Activated CD8-positive, alpha-beta T cell treated with anti-CD3 and anti-CD28 coated beads for 36 hours (primary cell): ENCODE data around the gene TTN. TPM values are rescaled to one million over a fixed set of nuclear protein-coding genes. Genes with fewer than 3 reads are reported as not detected.

ENCODE experiments used
- ATAC-seq: fragments of 200-7000 bp; cut with Tn5 transposase; one replicate; pipeline ENCODE4 v1.10.0; 2021; ENCODE audit warnings: mild to moderate bottlenecking, moderate library complexity
- CTCF ChIA-PET: fragments of 350-600 bp; sonication (Branson Sonifier 250); formaldehyde crosslinking; loops from one replicate; lab custom pipeline; 2021; ENCODE audit warnings: antibody characterized with exemption; lab: Charles Lee
- POLR2A ChIA-PET: fragments of 350-600 bp; sonication (Branson Sonifier 250); formaldehyde crosslinking; loops from one replicate; lab custom pipeline; 2021; ENCODE audit warnings: antibody characterized with exemption; lab: Charles Lee
- DNase-seq: peaks from one replicate; pipeline ENCODE4 v3.0.0-alpha.2; 2020
- H3K27ac Mint-ChIP-seq: one replicate; pipeline ENCODE4 v1.8.0; 2021; ENCODE audit warnings: mild to moderate bottlenecking, mixed read lengths
- H3K27me3 Mint-ChIP-seq: one replicate; pipeline ENCODE4 v1.8.0; 2021; ENCODE audit warnings: mixed read lengths
- H3K36me3 Mint-ChIP-seq: one replicate; pipeline ENCODE4 v1.8.0; 2021; ENCODE audit warnings: low read depth, mixed read lengths
- H3K4me1 Mint-ChIP-seq: one replicate; pipeline ENCODE4 v1.8.0; 2021; ENCODE audit warnings: low read depth, mixed read lengths
- H3K4me3 Mint-ChIP-seq: one replicate; pipeline ENCODE4 v1.8.0; 2021; ENCODE audit warnings: mild to moderate bottlenecking, moderate library complexity, mixed read lengths
- H3K9me3 Mint-ChIP-seq: one replicate; pipeline ENCODE4 v1.8.0; 2021; ENCODE audit warnings: mixed read lengths
- intact Hi-C: fragments of 100-400 bp; cut with micrococcal nuclease; formaldehyde crosslinking; loops from one replicate; pipeline ENCODE4 v1.10.0; 2022
- total RNA-seq, 2 experiments: library from RNA; stranded (reverse); gene quantifications; one replicate each; pipeline ENCODE4 v1.2.3, GENCODE V29; 2021
- TF ChIP-seq, protein P1 (sequence below): fragments of 200-600 bp; IDR thresholded peaks from one replicate; pipeline ENCODE4 v1.8.0; 2022; ENCODE audit warnings: antibody characterized with exemption, mild to moderate bottlenecking

TTN gene
- total RNA-seq, 2 experiments from 2014 or later: 2.8 to 4.3 TPM

DNA sequence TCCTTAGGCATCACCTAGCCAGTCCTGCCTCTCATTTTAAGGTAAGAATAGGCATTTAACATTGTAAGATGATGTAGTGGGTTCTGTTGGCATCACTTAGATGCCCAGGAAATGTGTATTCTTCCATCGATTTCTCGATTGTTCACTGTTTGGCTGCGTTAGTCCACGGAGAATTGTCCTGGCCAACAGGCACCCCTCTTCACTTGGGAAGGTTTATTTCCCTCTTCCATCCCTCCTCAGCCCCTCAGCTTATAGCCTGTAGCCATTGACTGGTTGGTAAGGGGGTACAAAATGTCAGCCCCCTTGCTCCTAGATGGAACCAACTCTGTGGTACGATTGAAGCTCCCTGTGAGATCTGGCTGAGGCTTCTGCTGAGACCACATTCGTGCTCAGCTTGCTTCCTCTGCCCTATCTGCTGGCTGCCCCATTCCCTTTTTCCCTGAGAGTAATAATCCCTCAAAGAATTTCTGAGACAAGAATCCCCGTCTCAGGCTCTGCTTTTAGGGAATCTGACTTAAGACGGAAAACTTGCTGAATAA lies 283.6 kb downstream of the TTN start:
- ATAC-seq: no peak
- CTCF ChIA-PET: interaction anchor here (0.6 to 1.9 kb wide), 9 partner anchors 10 to 132 kb away, joined by 3 to 6 read pairs (median 3); partner anchors contain the start of genes PJVK and PRKRA
- no peak for DNase-seq
- H3K4me1 Mint-ChIP-seq: peaks cover 42% of the 10 kb centered on the region
- peaks cover 37% of the 10 kb centered on the region for H3K36me3 Mint-ChIP-seq
- intact Hi-C loops: loop anchor here (2.0 kb wide), 1 partner anchor 43 kb away; the partner anchor contains the start of gene PLEKHA3
- H3K27me3 Mint-ChIP-seq: no peaks in the 10 kb centered on the region
- peak overlapping the region; percentile 90 for H3K4me3 Mint-ChIP-seq
- TF ChIP-seq, protein P1, sequence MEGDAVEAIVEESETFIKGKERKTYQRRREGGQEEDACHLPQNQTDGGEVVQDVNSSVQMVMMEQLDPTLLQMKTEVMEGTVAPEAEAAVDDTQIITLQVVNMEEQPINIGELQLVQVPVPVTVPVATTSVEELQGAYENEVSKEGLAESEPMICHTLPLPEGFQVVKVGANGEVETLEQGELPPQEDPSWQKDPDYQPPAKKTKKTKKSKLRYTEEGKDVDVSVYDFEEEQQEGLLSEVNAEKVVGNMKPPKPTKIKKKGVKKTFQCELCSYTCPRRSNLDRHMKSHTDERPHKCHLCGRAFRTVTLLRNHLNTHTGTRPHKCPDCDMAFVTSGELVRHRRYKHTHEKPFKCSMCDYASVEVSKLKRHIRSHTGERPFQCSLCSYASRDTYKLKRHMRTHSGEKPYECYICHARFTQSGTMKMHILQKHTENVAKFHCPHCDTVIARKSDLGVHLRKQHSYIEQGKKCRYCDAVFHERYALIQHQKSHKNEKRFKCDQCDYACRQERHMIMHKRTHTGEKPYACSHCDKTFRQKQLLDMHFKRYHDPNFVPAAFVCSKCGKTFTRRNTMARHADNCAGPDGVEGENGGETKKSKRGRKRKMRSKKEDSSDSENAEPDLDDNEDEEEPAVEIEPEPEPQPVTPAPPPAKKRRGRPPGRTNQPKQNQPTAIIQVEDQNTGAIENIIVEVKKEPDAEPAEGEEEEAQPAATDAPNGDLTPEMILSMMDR: no peak
- POLR2A ChIA-PET: no interaction called here
- H3K9me3 Mint-ChIP-seq: peaks cover 1% of the 10 kb centered on the region
- peak overlapping the region; percentile 90 for H3K27ac Mint-ChIP-seq

DNA sequence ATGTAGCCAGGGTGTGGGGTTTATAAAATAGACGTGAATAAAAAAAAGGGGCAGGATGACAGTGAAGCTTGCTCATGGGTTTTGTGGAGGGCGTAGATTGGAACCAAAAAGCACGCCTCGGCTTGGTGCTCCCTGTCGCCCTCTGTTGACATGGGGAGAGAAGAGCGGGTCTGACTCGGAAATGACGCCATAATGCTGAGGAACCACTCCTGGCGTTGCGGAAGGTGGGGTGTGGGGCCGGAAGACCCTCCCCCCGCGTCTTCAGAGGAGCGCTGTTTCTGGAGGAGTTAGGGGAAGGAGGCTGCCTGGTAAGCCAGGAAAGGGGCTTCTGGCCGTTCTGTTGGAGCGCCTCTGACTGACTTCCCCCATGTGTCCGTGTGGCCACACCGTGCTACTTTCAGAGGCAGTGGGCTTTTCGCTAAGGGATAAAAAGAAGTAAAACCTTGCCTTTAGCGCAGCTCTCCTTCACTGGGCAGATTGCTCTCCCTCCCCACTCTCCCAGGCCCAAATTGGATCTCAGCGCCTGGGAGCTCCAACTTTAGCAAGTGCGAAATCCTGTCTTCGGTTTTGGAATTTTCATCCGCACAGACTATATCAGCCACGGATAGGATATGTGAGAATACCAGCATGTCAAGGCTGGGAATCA lies 284.1 kb downstream of the TTN start:
- ATAC-seq (peak; percentile 98), DNase-seq (peak; percentile 88)
- TF ChIP-seq, protein P1: peak; percentile 81
- intact Hi-C loops: loop anchor here (2.0 kb wide), 1 partner anchor 42 kb away; the partner anchor contains the start of gene PLEKHA3
- Mint-ChIP-seq H3K27me3 (no peaks in the 10 kb centered on the region), H3K36me3 (peaks cover 32% of the 10 kb centered on the region), H3K27ac (peak overlapping the region; percentile 90), H3K4me1 (peaks cover 37% of the 10 kb centered on the region), H3K4me3 (peak overlapping the region; percentile 90), H3K9me3 (peaks cover 1% of the 10 kb centered on the region)
- POLR2A ChIA-PET: interaction anchor here (1.0 kb wide), 3 partner anchors 9 to 72 kb away, joined by 4 to 5 read pairs (median 4); partner anchors contain the start of genes PJVK and PRKRA
- CTCF ChIA-PET: interaction anchor here (0.6 to 1.9 kb wide), 13 partner anchors 11 to 131 kb away, joined by 3 to 6 read pairs (median 4); no protein-coding TSS in a partner anchor

DNA sequence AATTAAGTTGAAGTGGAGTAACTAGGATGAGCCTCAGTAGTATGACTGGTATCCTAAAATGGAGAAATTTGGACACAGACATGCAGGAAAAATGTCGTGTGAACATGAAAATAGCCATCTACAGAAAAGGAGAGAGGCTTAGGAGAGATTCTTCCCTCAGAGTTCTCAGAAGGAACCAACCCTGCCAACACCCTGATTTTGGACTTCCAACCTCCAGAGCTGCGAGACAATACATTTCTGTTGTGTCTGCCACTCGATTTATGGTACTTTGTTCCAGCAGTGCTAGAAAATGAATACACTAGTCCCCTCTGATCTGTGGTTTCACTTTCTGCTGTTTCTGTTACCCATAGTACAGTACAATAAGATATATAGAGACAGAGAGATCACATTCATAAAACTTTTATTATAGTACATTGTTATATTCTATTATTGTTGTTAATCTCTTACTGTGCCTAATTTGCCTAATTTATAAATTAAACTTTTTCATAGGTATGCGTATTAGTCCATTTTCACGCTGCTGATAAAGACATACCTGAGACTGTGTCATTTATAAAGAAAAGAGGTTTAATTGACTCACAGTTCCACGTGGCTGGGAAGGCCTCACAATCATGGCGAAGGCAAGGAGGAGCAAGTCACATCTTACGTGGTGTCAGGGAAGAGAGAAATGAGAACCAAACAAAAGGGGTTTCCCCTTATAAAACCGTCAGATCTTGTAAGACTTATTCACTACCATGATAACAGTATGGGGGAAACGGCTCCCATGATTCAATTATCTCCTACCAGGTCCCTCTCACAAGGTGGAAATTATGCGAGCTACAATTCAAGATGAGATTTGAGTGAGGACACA lies 285.7 kb downstream of the TTN start:
- intact Hi-C loops: loop anchor here (2.0 kb wide), 1 partner anchor 41 kb away; the partner anchor contains the start of gene PLEKHA3
- DNase-seq (peak; percentile 39), ATAC-seq (peak; percentile 15)
- ChIA-PET POLR2A (interaction anchor here (0.8 to 1.0 kb wide), 2 partner anchors 70 to 78 kb away, joined by 3 to 5 read pairs; partner anchors contain the start of genes PJVK and PRKRA), CTCF (interaction anchor here (1.0 to 1.9 kb wide), 6 partner anchors 9 to 72 kb away, joined by 3 to 6 read pairs (median 5); no protein-coding TSS in a partner anchor)
- H3K4me1 Mint-ChIP-seq: peaks cover 26% of the 10 kb centered on the region
- H3K27me3 Mint-ChIP-seq: no peaks in the 10 kb centered on the region
- H3K9me3 Mint-ChIP-seq: peaks cover 1% of the 10 kb centered on the region
- peak overlapping the region; percentile 30 for H3K27ac Mint-ChIP-seq
- H3K4me3 Mint-ChIP-seq: no peak overlapping the region
- H3K36me3 Mint-ChIP-seq: peaks cover 24% of the 10 kb centered on the region
- TF ChIP-seq, protein P1: no peak

DNA sequence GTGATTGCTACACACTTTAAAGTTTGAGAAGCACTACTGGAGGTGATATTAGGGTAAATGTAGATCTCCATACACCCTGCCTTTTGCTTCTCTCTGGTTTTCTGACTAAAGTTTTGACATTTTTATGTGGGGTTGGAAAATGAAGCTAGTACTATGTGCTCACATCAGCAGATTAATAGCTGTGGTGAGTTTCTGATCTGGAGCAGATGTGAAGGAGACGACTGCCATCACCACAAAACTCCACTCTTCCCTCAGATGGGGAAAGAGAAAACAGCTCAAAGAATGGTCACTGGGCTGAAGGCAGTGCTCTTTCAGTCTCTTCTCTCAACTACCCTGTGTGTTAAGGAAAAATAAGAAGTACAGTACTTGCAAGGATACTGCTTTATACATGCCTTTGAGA lies 289.7 kb downstream of the TTN start:
- no peak overlapping the region for H3K4me3 Mint-ChIP-seq
- peaks cover 14% of the 10 kb centered on the region for H3K36me3 Mint-ChIP-seq
- ChIA-PET POLR2A (interaction anchor here (0.9 kb wide), 2 partner anchors 10 to 89 kb away, joined by 3 to 4 read pairs; no protein-coding TSS in a partner anchor), CTCF (interaction anchor here (1.1 to 1.5 kb wide), 3 partner anchors 24 to 103 kb away, joined by 3 to 4 read pairs (median 3); partner anchors contain the start of gene FKBP7)
- DNase-seq (no peak), ATAC-seq (no peak)
- no peaks in the 10 kb centered on the region for H3K9me3 Mint-ChIP-seq
- TF ChIP-seq, protein P1: no peak
- intact Hi-C loops: no loop called here
- H3K27me3 Mint-ChIP-seq: no peaks in the 10 kb centered on the region
- H3K4me1 Mint-ChIP-seq: peaks cover 29% of the 10 kb centered on the region
- H3K27ac Mint-ChIP-seq: no peak overlapping the region
